ENCODE data around the gene METRN. TPM values are rescaled to one million over a fixed set of nuclear protein-coding genes. Genes with fewer than 3 reads are reported as not detected.
A peak's percentile ranks its signal among the peaks of the same experiment; 100 is the strongest.

The METRN gene
- polyA plus RNA-seq, 1 donor (not counting 4 experiments of a cell fraction or from before 2014, with no cell fraction given): 42.1 TPM

DNA sequence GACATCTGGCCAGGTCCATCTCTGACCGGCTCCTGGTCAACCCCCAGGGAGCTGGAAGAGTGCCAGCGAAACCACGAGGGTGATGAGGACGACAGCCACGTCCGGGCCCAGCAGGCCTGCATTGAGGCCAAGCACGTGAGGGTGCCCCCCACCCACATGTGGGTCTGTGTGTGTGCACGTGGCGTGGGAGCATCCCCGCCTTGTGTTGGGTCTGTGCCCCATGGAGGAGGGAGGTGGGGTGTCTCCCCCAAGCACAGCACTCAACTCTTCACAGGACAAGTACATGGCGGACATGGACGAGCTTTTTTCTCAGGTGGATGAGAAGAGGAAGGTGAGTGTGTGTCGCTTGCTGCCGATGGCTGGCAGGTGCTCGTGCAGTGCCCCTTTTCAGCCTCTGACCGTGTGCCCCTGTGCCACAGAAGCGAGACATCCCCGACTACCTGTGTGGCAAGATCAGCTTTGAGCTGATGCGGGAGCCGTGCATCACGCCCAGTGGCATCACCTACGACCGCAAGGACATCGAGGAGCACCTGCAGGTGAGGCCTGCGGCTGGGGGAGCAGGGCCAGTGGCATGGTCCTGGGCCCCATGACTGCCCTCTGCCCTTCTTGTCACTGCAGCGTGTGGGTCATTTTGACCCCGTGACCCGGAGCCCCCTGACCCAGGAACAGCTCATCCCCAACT lies 33.0 kb upstream of the METRN start:
- H3K27ac ChIP-seq (ENCODE audit: control insufficient read depth, insufficient read depth, low read length): no peak overlapping the region
- FAIRE-seq: no peak
- H3K36me3 ChIP-seq (ENCODE audit: control insufficient read depth in 2 of 2, extremely low read depth in 1 of 2, insufficient read depth in 2 of 2, low read length in 2 of 2): peaks cover 10 to 37% of the 10 kb centered on the region in 2 experiments
- peaks cover 37% of the 10 kb centered on the region for H3K79me2 ChIP-seq (ENCODE audit: control insufficient read depth, insufficient read depth, low read length)
- H3K9ac ChIP-seq (ENCODE audit: control insufficient read depth, extremely low read depth, insufficient read depth, low read length): peak overlapping the region; percentile 82
- H3K9me1 ChIP-seq (ENCODE audit: control insufficient read depth, extremely low read depth, insufficient read depth, low read length): no peaks in the 10 kb centered on the region
- peaks cover 37% of the 10 kb centered on the region for H3K4me1 ChIP-seq (ENCODE audit: control insufficient read depth, extremely low read depth, insufficient read depth, low read length)
- dilution Hi-C loops (cut with MboI; ENCODE audit: extremely low pct_ligation_motif_present, low sequenced_read_pairs): no loop called here
- H3K9me3 ChIP-seq (ENCODE audit: control insufficient read depth, low read depth, low read length): no peaks in the 10 kb centered on the region
- H2AFZ ChIP-seq (ENCODE audit: control insufficient read depth, low read length): no peak overlapping the region
- peak overlapping the region; percentile 56 to 89 (median 88) for H3K4me3 ChIP-seq (ENCODE audit: control insufficient read depth in 2 of 3, extremely low read depth in 1 of 3, insufficient read depth in 2 of 3, low read depth in 1 of 3, low read length in 3 of 3)
- no peak for DNase-seq (ENCODE audit: low read depth, low spot score)
- peak overlapping the region; percentile 86 for H3K4me2 ChIP-seq (ENCODE audit: control insufficient read depth, extremely low read depth, insufficient read depth, low read depth, low read length)
- peaks cover 16% of the 10 kb centered on the region for H4K20me1 ChIP-seq (ENCODE audit: control insufficient read depth, extremely low read depth, insufficient read depth, low read length)
- no peaks in the 10 kb centered on the region for H3K27me3 ChIP-seq (ENCODE audit: control insufficient read depth, extremely low read depth, insufficient read depth, low read length)
- no peak for TF ChIP-seq EZH2 (IDR thresholded peaks at IDR 0.05; ENCODE audit: low read length)

DNA sequence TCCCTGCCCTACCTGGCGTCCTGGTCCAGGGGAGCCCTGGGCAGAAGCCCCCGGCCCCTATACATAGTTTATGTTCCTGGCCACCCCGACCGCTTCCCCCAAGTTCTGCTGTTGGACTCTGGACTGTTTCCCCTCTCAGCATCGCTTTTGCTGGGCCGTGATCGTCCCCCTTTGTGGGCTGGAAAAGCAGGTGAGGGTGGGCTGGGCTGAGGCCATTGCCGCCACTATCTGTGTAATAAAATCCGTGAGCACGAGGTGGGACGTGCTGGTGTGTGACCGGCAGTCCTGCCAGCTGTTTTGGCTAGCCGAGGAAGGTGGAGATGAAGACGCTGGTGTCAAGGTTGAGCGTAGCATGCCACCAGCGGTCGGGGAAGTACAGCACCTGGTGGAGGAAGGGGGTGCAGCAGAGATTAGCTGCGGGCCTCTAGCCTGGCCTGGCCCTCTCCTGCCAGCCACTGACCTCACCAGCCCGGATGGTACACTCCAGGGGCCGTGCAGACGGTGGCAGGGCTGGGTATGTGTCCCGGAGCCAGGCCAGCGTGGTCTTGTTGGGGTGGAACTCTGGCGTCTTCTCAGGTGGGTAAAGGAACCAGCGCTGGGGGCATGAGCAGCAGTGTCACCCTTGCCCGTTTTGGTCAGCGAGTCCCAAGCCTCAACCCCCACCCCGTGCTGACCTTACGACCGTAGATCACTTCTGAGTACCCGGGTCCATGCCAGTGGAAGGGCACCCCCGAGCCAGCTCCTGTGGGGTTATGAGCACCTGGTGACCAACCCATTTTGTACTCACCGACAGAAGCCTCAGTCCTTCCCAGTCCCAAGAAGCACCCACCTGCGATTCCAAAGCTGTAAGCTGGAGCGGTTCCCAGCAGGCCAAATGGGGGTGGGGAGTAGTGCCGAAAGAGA lies 32.2 kb upstream of the METRN start:
- TF ChIP-seq EZH2 (IDR thresholded peaks at IDR 0.05; ENCODE audit: low read length): no peak
- TF ChIP-seq, protein P1, sequence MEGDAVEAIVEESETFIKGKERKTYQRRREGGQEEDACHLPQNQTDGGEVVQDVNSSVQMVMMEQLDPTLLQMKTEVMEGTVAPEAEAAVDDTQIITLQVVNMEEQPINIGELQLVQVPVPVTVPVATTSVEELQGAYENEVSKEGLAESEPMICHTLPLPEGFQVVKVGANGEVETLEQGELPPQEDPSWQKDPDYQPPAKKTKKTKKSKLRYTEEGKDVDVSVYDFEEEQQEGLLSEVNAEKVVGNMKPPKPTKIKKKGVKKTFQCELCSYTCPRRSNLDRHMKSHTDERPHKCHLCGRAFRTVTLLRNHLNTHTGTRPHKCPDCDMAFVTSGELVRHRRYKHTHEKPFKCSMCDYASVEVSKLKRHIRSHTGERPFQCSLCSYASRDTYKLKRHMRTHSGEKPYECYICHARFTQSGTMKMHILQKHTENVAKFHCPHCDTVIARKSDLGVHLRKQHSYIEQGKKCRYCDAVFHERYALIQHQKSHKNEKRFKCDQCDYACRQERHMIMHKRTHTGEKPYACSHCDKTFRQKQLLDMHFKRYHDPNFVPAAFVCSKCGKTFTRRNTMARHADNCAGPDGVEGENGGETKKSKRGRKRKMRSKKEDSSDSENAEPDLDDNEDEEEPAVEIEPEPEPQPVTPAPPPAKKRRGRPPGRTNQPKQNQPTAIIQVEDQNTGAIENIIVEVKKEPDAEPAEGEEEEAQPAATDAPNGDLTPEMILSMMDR (optimal IDR thresholded peaks at IDR 0.05 in 1 of 3, IDR thresholded peaks at IDR 0.05 in 1 of 3, conservative IDR thresholded peaks at IDR 0.05 in 1 of 3; ENCODE audit: extremely low read depth in 1 of 3, insufficient read depth in 2 of 3, low read length in 3 of 3): no peak
- peak overlapping the region; percentile 60 for H3K9ac ChIP-seq (ENCODE audit: control insufficient read depth, extremely low read depth, insufficient read depth, low read length)

More for the DNA sequence above, 32.2 kb upstream of the METRN start:
- Histone ChIP-seq H3K27ac (ENCODE audit: control insufficient read depth, insufficient read depth, low read length) (no peak overlapping the region), H3K36me3 (ENCODE audit: control insufficient read depth in 2 of 2, extremely low read depth in 1 of 2, insufficient read depth in 2 of 2, low read length in 2 of 2) (peaks cover 10 to 37% of the 10 kb centered on the region in 2 experiments), H3K4me1 (ENCODE audit: control insufficient read depth, extremely low read depth, insufficient read depth, low read length) (peaks cover 29% of the 10 kb centered on the region), H4K20me1 (ENCODE audit: control insufficient read depth, extremely low read depth, insufficient read depth, low read length) (peaks cover 16% of the 10 kb centered on the region), H3K9me3 (ENCODE audit: control insufficient read depth, low read depth, low read length) (no peaks in the 10 kb centered on the region), H3K4me2 (ENCODE audit: control insufficient read depth, extremely low read depth, insufficient read depth, low read depth, low read length) (peak overlapping the region; percentile 80), H3K9me1 (ENCODE audit: control insufficient read depth, extremely low read depth, insufficient read depth, low read length) (no peaks in the 10 kb centered on the region), H3K27me3 (ENCODE audit: control insufficient read depth, extremely low read depth, insufficient read depth, low read length) (no peaks in the 10 kb centered on the region), H2AFZ (ENCODE audit: control insufficient read depth, low read length) (no peak overlapping the region), H3K4me3 (ENCODE audit: control insufficient read depth in 2 of 3, extremely low read depth in 1 of 3, insufficient read depth in 2 of 3, low read depth in 1 of 3, low read length in 3 of 3) (peak overlapping the region; percentile 60 to 68 (median 66)), H3K79me2 (ENCODE audit: control insufficient read depth, insufficient read depth, low read length) (peaks cover 37% of the 10 kb centered on the region)
- dilution Hi-C loops (cut with MboI; ENCODE audit: extremely low pct_ligation_motif_present, low sequenced_read_pairs): no loop called here
- DNase-seq (ENCODE audit: low read depth, low spot score): no peak
- no peak for FAIRE-seq
